Measurements from ENCODE around the gene ERICH4. TPM values are rescaled to one million over a fixed set of nuclear protein-coding genes. Genes with fewer than 3 reads are reported as not detected.

ERICH4 gene
- total and polyA plus RNA-seq, 7 donors, result 0.09 to 0.10 TPM; not detected in 5

- Histone ChIP-seq H3K9me3 (no peaks in the 10 kb centered on the region), H3K4me1 (no peaks in the 10 kb centered on the region), H3K36me3 (ENCODE audit: insufficient read depth in 1 of 2, low read depth in 1 of 2) (peaks cover 10 to 86% of the 10 kb centered on the region in 2 donors), H3K27me3 (ENCODE audit: insufficient read depth in 3 of 3, low read length in 2 of 3) (no peaks in the 10 kb centered on the region), H3K4me3 (no peak overlapping the region), H3K27ac (no peak overlapping the region)
- 72 to 76% (median 75%) methylated on average over 8 of the region's 8 CpGs for WGBS, 3 donors
- DNase-seq (no peak), ATAC-seq (no peak)
- TF ChIP-seq, protein P1, sequence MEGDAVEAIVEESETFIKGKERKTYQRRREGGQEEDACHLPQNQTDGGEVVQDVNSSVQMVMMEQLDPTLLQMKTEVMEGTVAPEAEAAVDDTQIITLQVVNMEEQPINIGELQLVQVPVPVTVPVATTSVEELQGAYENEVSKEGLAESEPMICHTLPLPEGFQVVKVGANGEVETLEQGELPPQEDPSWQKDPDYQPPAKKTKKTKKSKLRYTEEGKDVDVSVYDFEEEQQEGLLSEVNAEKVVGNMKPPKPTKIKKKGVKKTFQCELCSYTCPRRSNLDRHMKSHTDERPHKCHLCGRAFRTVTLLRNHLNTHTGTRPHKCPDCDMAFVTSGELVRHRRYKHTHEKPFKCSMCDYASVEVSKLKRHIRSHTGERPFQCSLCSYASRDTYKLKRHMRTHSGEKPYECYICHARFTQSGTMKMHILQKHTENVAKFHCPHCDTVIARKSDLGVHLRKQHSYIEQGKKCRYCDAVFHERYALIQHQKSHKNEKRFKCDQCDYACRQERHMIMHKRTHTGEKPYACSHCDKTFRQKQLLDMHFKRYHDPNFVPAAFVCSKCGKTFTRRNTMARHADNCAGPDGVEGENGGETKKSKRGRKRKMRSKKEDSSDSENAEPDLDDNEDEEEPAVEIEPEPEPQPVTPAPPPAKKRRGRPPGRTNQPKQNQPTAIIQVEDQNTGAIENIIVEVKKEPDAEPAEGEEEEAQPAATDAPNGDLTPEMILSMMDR (IDR thresholded peaks at IDR 0.05), result no peak
- intact Hi-C loops (cut with DNase I), result no loop called here
Measured at GRCh38 chr19:41420101-41420880, 22.7 kb upstream of the ERICH4 start.

DNA sequence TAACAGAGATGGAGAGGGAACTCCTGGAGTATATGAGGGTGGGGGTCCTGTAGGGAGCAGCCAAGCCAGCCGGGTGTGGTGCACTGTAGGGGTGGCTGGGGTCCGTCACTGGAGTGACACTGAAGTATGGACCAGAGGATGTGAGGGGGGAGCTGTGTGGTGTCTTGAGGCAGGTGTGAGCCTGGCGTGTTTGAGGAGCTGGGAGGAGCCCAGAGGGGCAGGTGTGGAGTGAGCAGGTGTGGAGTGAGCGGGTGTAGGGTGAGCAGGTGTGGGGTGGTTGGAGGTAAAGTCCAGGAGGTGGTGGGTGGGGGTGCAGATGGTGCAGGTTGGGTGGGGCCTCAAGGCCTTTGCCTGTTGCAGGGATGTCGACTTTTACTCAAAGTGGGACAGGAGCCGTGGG lies 21.6 kb upstream of the ERICH4 start:
- H3K4me1 ChIP-seq, result no peaks in the 10 kb centered on the region
- TF ChIP-seq, protein P1 (IDR thresholded peaks at IDR 0.05), result no peak
- ATAC-seq (peak in 1 of 4 donors; percentile 17), DNase-seq (no peak)
- H3K27me3 ChIP-seq (ENCODE audit: insufficient read depth in 3 of 3, low read length in 2 of 3), result no peaks in the 10 kb centered on the region
- no peaks in the 10 kb centered on the region for H3K9me3 ChIP-seq
- intact Hi-C loops (cut with DNase I), result no loop called here
- peaks cover 10 to 93% of the 10 kb centered on the region in 2 donors for H3K36me3 ChIP-seq (ENCODE audit: insufficient read depth in 1 of 2, low read depth in 1 of 2)
- 82 to 89% (median 84%) methylated on average over 6 of the region's 6 CpGs for WGBS, 3 donors
- H3K4me3 ChIP-seq, result no peak overlapping the region
- no peak overlapping the region for H3K27ac ChIP-seq

DNA sequence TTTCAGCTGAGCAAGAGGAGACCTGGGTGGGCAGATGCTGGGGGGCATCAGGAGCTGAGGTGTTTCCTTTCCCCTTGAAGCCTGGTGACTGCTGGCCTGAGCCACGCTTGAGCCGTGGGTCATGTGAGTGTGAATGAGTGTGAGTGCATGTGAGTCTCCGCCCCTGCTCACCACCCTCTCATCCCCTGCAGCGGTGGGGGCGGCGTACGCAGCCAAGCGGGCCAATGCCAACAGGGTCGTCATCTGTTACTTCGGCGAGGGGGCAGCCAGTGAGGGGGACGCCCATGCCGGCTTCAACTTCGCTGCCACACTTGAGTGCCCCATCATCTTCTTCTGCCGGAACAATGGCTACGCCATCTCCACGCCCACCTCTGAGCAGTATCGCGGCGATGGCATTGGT lies 21.0 kb upstream of the ERICH4 start:
- no peak overlapping the region for H3K27ac ChIP-seq
- peaks cover 10 to 89% of the 10 kb centered on the region in 2 donors for H3K36me3 ChIP-seq (ENCODE audit: insufficient read depth in 1 of 2, low read depth in 1 of 2)
- H3K27me3 ChIP-seq (ENCODE audit: insufficient read depth in 3 of 3, low read length in 2 of 3), result no peaks in the 10 kb centered on the region
- DNase-seq (no peak), ATAC-seq (no peak)
- no peaks in the 10 kb centered on the region for H3K9me3 ChIP-seq
- intact Hi-C loops (cut with DNase I), result no loop called here
- no peaks in the 10 kb centered on the region for H3K4me1 ChIP-seq
- TF ChIP-seq, protein P1 (IDR thresholded peaks at IDR 0.05), result no peak
- H3K4me3 ChIP-seq, result no peak overlapping the region
- WGBS, 3 donors, result 94 to 97% (median 95%) methylated on average over 18 to 20 of the region's 20 CpGs

GRCh38 chr19:41422456-41422855 lies 20.5 kb upstream of the ERICH4 start:
- Histone ChIP-seq H3K27ac (no peak overlapping the region), H3K9me3 (no peaks in the 10 kb centered on the region), H3K27me3 (ENCODE audit: insufficient read depth in 3 of 3, low read length in 2 of 3) (no peaks in the 10 kb centered on the region), H3K4me1 (no peaks in the 10 kb centered on the region), H3K4me3 (no peak overlapping the region), H3K36me3 (ENCODE audit: insufficient read depth in 1 of 2, low read depth in 1 of 2) (peaks cover 10 to 84% of the 10 kb centered on the region in 2 donors)
- DNase-seq (no peak), ATAC-seq (no peak)
- intact Hi-C loops (cut with DNase I), result no loop called here
- 84 to 89% (median 86%) methylated on average over 18 of the region's 18 CpGs for WGBS, 3 donors
- TF ChIP-seq, protein P1 (IDR thresholded peaks at IDR 0.05), result no peak

Data from psoas muscle (tissue), 8 donors.